SW 1271 (cell line): ENCODE results near the gene FCSK.

Source experiments
- DNase-seq, 2 experiments: peaks; one replicate each; lab custom pipeline; 2025; lab: John Stamatoyannopoulos, UW

FCSK gene

DNA sequence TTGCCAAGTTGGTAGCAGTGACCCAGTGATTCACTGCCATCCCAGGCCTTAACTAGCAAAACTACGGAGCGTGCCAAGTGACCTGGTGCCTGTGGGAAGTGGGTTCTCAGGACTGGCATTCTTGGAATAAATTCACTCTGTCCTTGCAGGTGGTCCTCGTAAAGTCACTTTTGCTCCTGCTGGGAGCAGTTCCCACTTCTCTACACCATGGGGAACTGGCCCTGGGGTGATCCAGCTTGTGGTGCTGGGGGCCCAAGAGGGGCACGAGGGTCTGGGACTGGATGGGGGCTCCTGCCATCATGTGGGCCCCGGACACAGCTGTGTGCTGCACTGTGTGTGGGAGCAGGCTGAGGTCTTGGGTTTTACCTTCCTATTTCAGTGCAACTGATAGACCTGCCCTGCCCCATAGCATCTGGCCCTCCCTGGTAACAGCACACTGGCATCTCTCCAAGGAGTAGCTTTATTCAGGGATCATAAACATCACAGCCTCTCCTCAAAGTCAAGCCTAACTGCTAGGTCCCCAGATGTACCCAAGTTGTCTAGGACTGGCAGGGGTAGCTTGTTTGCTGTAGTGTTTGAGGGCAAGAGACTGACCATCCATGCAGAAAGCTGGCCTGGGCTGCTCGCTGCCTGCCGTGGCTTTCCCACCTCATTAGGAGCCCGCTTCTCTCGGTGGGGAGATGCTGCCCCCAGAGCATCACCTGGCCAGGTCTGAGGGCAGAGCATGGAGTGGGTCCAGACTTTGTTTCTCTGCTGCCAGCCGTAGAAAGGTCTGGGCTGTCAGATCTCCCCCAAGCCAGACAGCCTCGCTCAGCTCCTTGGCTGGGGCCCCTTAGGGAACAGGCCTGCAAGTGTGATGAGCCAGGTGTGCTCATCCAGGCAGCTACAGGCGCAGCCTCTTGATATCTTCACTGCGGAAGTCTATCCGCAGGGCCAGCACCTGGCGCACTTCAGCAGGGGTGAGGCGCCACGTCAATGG is 26.0 kb downstream of the FCSK start:
- DNase-seq: no peak

DNA sequence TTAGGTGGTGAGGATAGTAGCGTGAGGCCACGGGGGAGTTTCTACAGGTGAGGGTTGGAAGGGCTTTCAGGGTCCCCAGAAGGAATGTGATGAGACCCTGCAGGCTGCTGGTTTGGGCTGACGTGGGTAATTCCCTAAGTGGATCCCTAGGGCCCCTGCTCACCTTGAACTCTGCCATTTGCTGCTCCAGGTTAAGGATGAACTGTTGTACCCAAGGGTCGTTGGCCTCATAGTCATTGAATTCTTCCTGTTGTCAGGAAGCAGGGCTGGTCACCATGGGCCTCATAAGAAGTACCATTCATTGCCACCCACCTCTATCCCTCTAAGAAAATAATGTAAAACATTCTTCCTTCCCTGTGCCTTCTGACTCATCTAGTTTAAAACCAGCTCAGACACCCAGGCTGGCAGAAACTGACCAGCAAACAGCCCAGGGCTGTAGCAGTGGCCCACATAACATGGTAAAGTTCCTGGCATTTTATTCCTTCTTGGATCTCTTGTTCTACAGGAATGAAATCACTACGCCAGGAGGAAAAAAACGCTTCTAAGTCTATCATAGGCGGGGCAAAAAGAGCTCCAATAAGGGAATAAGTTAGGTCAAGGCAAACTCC is 27.6 kb downstream of the FCSK start:
- no peak for DNase-seq

DNA sequence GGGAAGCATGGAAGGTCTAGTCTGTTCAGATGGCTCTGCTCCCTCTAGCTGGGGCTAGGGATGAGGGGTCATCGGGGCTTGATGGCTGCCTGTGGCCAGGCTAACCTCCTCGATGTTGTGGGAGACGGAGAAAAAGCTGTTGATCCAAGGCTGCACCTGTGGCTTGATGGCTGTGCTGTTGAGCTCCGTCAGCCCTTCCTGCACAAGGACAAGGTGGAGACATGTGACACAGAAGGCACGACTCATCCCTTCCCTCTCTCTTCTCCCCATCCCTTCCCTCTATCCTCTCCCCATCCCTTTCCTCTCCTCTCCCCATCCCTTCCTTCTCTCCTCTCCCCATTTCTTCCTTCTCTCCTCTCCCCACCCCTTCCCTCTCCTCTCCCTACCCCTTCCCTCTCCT is 28.2 kb downstream of the FCSK start:
- no peak for DNase-seq

DNA sequence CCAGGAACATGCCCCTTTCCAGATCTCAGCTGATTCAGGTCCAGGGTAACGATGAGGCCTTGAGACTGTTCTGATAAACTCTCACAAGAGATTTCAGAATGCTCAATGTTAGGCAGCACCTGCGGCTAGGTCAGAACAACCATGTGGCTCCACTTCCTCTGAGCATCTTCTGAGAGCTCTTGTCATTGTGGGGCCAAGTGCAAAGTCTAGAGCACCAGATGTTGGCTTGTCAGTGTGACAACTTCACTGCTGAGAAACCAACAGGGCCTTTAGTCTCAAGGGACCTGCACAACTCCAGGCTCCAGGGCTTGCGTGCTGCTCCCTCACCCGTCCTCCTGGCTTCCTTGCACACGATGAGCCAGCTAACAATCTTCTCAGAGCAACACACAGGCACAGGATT is 29.0 kb downstream of the FCSK start:
- no peak for DNase-seq

DNA sequence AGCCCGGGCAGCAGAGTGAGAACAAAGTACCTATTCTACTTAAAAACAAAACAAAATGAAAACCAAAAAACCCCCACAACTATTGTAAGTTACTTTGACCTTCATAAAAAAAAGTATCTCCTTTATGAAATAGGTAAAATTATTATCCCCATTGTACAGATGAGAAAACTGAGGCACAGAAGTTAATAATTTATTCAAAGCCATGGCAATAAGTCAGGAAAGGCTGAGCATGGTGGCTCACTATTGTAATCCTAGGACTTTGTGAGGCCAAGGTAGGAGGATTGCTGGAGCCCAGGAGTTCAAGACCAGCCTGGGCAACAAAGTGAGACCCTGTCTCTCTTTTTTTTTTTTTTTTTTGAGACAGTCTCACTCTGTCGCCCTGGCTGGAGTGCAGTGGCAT is 30.5 kb downstream of the FCSK start:
- no peak for DNase-seq

DNA sequence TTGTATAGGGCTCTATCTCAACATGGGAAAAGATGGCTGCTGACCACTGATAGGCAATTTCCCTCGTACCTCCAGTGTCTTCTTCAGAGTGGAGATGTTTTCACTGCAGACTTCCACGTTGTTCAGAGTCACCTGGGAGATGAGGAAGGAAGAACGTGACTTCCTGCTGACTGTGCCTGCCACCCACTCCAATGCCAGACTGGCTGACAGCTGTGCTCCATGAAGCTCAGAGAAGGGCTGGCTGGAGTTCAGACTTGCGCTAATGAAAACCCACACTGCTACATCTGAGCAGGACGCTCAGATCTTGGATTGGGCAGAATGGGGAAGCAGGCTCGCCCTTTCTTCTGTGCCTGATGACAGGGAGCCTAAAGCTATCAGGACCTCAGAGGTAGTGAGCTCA is 35.9 kb downstream of the FCSK start:
- DNase-seq: no peak

DNA sequence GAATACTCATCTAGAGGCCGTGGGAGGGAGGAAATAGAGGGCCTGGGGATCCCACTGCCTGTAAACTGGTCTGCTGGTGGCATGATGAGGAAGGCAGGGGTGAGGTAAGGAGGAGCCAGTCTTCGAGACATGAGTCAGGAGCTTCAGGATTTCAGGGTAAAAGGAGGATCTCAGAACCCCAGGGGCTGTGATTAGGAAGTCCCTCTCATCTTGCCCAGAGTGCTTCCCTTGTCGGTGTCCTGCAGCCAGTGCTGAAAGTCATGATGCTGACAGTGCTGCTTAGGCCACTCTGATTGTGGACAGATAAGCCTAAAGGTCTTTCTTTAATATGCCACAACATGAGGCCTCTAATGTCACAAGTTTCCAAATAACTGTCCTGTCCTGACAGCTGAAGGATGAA is 39.4 kb downstream of the FCSK start:
- no peak for DNase-seq

DNA sequence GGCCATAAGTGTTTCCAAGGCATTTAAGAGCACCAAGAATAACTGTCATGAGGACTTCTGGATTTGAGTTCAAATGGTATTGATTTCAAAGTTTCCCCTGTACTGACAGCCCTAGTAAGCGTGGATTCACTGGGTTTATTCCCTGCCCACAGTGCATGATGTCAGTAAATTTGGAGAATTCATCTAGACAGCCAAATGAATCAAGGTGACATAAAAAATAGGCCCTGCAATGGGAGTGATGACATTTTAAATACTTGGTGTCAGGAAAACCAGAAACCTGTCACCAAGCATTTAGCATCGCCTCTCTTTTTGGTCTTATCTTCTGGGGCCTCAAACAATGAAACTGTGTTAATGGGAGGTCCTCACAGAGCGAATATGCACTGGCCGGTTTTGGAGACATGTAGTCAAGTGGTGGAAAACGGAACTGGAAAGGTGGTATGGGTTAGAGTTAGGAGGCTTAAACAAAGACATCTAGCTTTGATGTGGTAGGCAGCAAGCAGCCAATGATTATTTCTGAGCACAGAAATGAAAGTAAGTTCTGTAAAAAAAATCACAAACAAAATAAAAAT is 39.9 kb downstream of the FCSK start:
- no peak for DNase-seq

DNA sequence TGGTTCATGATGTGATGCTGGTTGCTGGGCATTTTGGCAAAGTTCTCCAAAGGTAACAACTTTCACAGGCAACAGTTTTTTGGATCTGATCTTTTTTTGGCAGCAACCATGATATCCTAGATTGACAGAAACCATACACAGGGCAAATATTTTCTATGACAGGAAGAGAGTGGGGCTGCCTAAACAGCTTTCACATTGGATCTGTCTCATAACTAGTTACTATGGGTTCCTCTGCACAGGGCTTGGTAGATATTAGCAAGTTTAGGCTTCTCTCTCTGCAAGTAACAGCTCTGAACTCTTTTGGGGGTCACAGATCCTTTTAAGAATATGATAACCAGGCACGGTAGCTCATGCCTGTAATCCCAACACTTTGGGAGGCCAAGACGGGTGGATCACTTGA is 40.4 kb downstream of the FCSK start:
- DNase-seq: no peak

DNA sequence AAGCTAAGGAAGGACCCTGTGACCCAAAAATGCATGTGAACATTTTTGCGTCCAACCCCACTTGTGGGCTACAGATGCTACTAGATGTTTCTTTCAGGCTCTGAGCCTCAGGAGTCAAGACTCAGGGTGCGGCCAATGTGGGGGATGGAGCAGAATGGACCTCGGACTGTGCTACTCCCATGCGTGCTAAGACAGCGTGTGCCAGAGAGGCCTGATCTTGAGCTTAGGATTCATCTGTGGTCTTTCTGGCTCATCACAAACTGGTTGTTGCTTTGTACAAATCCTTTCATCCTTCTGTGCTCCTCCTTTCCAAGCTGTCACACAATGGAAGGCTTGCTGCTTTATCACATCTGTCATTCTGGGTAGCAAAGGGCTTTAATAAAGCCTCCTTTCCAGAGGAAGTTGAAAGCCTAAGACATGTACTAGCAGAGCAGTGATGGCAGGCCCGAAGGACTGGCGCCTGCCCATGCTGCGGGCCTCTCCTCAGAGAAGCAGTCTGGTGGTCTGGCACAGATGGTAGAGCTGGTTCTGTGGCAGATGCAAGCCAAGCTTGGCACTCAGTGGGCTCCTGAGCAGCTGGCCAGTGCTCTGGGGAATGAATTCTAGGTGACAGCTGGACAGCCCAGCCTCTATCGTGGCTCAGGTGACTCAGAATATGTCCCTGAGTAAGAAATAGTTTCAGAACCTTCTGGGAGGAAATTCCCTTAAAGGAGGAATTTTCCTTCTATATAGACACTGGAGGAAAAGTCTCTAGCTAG is 41.2 kb downstream of the FCSK start:
- no peak for DNase-seq

DNA sequence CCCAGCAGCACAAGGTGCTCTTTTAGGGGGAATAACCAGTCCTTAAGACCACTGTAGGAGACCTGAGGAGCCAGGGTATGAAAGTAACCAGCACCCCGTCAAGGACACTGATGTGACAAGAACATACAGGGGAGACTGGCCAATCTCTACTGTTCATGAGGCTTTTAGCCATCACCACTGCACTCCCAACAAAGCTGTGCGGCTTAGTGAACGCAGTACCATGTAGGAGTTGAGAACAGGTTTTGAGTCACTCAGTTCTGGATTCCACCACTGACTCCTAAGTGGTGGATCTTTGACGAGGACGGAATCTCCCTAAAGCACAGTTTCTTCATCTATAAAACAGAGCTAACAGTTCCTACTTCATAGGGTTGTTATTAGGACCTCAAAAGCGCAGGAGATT is 42.1 kb downstream of the FCSK start:
- DNase-seq: no peak

DNA sequence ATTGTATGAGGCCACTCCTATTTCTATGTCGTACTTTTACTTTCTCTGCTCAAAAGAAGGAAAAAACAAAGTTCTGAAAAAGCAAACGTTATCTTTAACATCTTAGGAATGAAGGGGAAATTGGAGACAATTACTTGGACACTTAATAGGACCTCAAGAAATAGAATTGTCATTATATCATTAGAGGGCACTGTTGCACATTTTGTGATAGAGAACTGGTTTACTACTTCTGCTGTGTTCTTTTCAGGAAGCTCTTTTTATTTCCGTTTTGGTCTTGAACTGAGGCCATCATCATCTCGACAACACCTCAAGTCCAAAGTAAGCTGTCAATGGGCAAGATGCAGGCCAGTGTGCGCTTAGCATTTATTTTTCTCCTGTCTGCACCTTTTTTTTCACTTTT is 54.4 kb downstream of the FCSK start:
- DNase-seq: peak in 1 of 2 experiments; percentile 18

DNA sequence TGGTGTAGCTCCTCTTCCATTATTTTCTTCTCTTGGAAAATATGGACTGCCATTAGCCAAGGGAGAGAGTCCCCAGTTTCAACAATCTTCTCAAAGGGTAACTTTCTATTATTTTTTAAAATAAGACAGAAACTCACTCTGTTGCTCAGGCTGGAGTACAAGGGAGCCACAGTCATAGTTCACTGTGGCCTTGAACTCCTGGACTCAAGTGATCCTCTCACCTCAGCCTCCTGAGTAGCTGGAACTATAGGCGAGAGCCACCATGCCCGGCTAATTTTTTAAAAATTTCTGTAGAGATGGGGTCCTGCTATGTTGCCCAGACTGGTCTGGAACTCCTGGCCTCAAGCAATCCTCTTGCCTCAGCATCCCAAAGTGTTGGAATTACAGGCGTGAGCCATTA is 55.8 kb downstream of the FCSK start:
- no peak for DNase-seq

DNA sequence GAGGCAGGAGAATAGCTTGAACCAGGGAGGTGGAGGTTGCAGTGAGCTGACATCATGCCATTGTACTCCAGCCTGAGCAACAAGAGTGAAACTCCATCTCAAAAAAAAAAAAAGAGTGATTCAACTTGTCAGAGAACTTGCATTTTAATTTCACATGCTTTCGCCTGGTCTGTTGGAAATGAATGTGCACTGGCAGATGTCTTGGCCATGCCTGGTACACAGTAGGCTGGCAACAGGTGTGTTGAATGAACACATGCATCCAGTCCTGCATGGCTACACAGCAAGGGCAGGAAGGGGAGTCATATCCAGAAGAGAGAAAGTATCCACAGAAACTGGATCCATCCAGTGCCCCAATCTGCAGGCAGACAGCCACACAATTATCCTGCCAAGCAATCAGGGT is 57.4 kb downstream of the FCSK start:
- DNase-seq: no peak

DNA sequence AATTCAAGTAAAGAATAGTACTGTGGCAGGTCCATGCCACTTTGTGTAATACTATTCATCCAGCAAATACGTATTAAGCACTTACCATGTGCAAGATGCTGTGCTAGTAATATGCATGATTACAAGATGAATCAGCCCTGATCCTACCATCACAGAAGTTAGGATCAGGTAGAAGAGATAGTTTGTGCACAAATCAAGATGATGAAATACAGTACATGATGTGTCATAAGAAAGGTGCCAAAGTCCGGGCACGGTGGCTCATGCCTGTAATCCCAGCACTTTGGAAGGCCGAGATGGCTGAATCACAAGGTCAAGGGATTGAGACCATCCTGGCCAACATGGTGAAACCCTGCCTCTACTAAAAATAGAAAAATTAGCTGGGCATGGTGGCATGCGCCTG is 58.1 kb downstream of the FCSK start:
- no peak for DNase-seq

DNA sequence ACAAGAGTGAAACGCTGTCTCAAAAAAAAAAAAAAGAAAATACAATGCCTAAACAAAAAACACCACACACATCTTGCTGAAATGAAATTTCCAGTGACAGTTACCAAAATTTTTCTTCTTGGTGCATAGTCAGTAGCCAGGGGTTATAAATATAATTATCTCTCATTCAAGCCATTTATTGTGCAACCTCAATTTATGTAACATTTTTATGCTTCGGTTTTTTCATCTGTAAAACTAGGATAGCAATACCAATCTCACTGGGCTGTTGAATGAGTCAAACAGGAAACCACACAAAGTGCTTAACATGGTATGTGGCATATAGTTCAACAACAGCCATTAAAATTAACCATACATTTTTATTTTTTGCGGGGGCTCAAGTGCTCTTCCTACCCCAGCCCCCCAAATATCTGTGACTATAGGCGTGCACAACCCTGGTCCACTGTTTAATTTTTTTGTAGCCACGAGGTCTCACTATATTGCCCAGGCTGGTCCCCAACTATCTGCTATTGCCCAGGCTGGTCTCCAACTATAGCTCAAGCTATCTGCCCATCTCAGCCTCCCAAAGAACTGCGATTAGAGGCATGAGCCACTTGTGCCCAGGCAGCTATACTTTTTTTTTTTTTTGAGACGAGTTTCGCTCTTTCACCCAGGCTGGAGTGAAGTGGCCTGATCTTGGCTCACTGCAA is 66.4 kb downstream of the FCSK start:
- peak in 1 of 2 experiments; percentile 25 for DNase-seq

DNA sequence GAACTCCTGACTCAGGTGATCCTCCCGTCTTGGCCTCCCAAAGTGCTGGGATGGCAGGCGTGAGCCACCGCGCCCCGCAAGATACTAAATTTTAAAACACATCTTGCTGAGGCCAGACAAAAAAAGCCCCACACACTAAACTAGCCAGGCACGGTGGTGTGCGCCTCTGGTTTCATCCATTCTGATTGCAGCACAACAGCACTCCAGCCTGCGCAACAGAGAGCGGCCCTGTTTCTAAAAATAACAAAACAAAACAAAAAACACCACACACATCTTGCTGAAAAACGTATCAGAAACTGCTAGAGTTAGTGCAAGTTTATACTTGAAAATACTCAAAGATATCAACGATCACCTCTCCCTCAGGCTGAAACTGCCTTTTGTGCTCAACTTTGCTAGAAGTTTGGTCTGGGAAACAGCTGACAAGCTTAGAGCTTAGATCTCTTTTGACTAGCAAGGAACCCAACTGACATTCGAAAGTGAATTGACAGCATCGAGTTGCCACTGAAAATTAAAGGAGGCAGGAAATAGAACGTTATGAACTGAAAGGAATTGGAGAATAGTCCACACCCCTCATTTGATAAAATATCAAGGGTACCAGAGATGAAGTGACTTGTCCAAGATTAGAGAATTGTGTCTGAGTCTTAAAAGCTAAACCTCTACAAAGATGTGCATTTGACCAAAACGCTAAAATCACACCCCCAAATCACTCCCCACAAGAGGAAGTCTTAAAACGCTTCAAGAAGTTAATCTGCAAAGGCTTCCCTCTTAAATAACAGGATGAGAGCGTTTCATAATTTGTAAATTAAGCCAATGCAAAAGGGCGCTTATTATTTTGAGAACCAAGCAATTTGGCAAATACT is 68.1 kb downstream of the FCSK start:
- DNase-seq: no peak

DNA sequence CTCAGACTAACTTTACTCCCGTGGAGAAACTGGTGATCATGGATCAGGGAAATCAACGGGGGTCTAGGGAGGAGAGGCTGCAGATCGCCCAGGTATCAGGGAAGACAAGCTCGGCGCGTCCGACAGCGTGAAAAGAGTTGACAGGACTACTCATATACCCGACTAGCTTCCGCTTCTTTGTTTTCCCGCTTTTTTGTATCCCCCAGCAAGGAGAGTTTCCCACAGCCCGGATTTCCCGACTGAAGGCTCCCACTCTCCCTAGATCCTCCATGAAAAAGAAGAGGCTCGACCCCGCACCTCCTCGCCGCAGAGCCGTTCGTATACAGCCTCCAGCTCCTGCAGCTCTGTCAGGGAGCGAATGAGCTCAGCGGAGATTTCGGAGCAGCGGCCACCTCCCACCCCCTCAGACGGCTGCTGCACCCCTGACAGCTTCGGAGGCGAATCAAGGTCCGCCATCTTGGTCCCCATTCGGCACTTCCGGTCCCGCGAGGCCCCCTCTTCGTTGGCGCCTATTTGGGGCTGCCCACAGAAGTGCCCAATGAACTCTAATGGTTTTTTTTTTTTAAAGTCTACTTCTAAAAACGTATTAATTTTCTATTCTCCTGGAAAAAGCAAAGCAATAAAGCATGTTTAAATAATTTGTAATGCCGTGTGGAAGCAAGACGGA is 68.8 kb downstream of the FCSK start, which contains the start of gene COG4:
Gene COG4, minus strand, starts transcription at position 479 of the 667 bp plus-strand sequence. Its CDS starts 11 bp downstream, at position 468.
- DNase-seq: peak; percentile 57 to 92

DNA sequence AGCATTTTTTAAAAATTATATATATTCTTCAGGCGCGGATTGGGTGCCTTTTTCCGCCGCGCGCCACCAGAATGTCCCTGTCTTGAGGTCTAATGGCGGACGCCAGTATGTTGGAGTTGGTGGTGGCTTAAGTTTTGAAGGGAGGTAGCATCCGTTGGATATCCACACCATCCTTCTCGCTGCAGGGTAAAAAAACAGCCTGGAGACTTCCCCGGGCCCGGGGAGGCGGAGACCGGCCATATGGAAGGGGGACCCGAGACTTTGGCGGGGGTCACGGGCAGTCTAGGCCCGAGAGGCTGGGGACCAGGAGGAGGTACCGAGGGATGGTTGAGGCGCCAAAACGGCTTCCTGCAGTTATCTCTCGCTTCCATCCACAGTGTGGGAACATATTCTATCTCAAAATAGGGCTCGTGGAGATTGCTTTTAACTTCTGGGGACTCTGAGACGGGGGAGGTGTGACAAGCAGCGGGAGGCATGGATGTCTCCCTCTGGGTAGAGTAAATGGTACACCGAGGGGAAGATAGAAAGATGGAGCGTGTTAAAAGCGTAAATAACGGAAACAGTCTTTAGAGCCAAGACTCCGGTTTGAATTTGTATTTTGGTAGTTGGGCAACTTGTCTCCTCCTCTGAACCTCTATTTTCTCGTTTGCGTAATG is 69.5 kb downstream of the FCSK start, which contains the start of gene SF3B3:
Gene SF3B3, plus strand, starts transcription at position 74 of the 656 bp plus-strand sequence. CDS start 2,841 bp downstream, outside the sequence.
- DNase-seq: peak in 1 of 2 experiments; percentile 92
